Duodenal mucosa (tissue), 2 donors: ENCODE results near the gene UBXN10.

Source experiments
- H3K27ac ChIP-seq: one replicate; pipeline ENCODE4 v1.7.0; 2013; ENCODE audit warnings: low read depth, low read length
- H3K27me3 ChIP-seq, 2 donors: one replicate each; pipeline ENCODE4 v1.7.0; 2013; ENCODE audit warnings: low read length in 2 of 2, control low read depth in 1 of 2; ENCODE audit not compliant: insufficient read depth in 2 of 2, control insufficient read depth in 1 of 2
- H3K36me3 ChIP-seq, 2 donors: one replicate each; pipeline ENCODE4 v1.7.0; 2013; ENCODE audit warnings: low read length in 2 of 2, control low read depth in 1 of 2; ENCODE audit not compliant: insufficient read depth in 2 of 2, control insufficient read depth in 1 of 2
- H3K4me1 ChIP-seq, 2 donors: one replicate each; pipeline ENCODE4 v1.7.0; 2013; ENCODE audit warnings: low read length in 2 of 2, control low read depth in 1 of 2; ENCODE audit not compliant: insufficient read depth in 2 of 2, control insufficient read depth in 1 of 2
- H3K4me3 ChIP-seq, 2 donors: one replicate each; pipeline ENCODE4 v1.7.0; 2013; ENCODE audit warnings: low read length in 2 of 2, low read depth in 1 of 2
- H3K9ac ChIP-seq, 2 donors: one replicate each; pipeline ENCODE4 v1.7.0; 2013; ENCODE audit warnings: low read length in 2 of 2, low read depth in 1 of 2
- H3K9me3 ChIP-seq, 2 donors: one replicate each; pipeline ENCODE4 v1.7.0; 2013; ENCODE audit warnings: low read length in 2 of 2, control low read depth in 1 of 2; ENCODE audit not compliant: control insufficient read depth in 1 of 2

UBXN10 gene

DNA sequence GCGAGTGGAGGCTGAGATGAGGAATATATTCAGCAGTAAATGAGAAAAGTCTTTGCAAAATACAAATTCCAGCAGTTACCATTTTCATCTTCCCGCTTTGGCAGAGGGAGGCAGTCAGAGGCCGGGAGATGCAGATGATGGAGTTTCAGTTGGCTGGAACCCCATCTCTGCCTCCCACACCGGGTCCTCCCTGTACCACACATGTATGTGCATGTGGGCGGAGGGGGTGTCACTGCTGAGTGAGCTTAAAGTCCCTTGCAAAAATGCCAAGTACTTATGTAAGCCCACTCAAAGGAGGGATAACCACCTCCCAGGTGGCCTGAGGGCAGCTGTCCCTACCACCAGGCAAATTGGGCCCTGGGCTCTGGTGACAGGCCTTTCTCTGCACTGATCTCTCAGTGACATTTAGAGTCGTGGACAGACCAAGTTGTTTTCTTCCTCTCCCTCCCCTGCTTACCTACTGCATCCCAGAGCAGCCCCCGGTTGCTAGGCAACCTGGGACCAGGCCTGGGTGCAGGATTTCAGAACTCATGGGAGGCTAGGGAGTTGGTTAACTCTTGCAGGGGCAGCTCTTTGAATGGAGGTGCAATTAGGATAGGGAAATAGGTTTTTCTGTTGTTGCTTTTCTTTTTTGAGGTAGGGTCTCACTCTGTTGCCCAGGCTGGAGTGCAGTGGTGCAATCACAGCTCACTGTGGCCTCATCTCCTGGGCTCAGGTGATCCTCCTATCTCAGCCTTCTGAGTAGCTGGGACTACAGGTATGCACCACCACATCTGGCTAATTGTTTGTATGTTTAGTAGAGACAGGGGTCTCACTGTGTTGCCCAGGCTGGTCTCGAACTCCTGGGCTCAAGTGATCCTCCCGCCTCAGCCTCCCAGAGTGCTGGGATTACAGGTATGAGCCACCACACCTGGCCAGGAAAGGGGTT lies 17.1 kb upstream of the UBXN10 start:
- Histone ChIP-seq H3K9me3 (peaks cover 0 to 7% of the 10 kb centered on the region in 2 donors), H3K27me3 (peaks cover 7 to 12% of the 10 kb centered on the region in 2 donors), H3K36me3 (no peaks in the 10 kb centered on the region), H3K4me3 (no peak overlapping the region), H3K27ac (no peak overlapping the region), H3K4me1 (peaks cover 3 to 4% of the 10 kb centered on the region in 2 donors), H3K9ac (no peak overlapping the region)

GRCh38 chr1:20169932-20170331 lies 16.0 kb upstream of the UBXN10 start:
- no peaks in the 10 kb centered on the region for H3K36me3 ChIP-seq
- peaks cover 3 to 4% of the 10 kb centered on the region in 2 donors for H3K4me1 ChIP-seq
- H3K27me3 ChIP-seq, result peaks cover 7 to 12% of the 10 kb centered on the region in 2 donors
- H3K4me3 ChIP-seq, result no peak overlapping the region
- no peak overlapping the region for H3K27ac ChIP-seq
- H3K9me3 ChIP-seq, result peaks cover 0 to 5% of the 10 kb centered on the region in 2 donors
- no peak overlapping the region for H3K9ac ChIP-seq

GRCh38 chr1:20172033-20172590 lies 13.8 kb upstream of the UBXN10 start:
- Histone ChIP-seq H3K27me3 (peaks cover 0 to 6% of the 10 kb centered on the region in 2 donors), H3K9me3 (no peaks in the 10 kb centered on the region), H3K27ac (no peak overlapping the region), H3K4me3 (no peak overlapping the region), H3K9ac (no peak overlapping the region), H3K4me1 (peaks cover 0 to 11% of the 10 kb centered on the region in 2 donors), H3K36me3 (no peaks in the 10 kb centered on the region)

GRCh38 chr1:20174937-20175666 lies 10.8 kb upstream of the UBXN10 start:
- Histone ChIP-seq H3K27ac (no peak overlapping the region), H3K9ac (no peak overlapping the region), H3K4me1 (peaks cover 0 to 17% of the 10 kb centered on the region in 2 donors), H3K27me3 (no peaks in the 10 kb centered on the region), H3K4me3 (no peak overlapping the region), H3K9me3 (no peaks in the 10 kb centered on the region), H3K36me3 (no peaks in the 10 kb centered on the region)

DNA sequence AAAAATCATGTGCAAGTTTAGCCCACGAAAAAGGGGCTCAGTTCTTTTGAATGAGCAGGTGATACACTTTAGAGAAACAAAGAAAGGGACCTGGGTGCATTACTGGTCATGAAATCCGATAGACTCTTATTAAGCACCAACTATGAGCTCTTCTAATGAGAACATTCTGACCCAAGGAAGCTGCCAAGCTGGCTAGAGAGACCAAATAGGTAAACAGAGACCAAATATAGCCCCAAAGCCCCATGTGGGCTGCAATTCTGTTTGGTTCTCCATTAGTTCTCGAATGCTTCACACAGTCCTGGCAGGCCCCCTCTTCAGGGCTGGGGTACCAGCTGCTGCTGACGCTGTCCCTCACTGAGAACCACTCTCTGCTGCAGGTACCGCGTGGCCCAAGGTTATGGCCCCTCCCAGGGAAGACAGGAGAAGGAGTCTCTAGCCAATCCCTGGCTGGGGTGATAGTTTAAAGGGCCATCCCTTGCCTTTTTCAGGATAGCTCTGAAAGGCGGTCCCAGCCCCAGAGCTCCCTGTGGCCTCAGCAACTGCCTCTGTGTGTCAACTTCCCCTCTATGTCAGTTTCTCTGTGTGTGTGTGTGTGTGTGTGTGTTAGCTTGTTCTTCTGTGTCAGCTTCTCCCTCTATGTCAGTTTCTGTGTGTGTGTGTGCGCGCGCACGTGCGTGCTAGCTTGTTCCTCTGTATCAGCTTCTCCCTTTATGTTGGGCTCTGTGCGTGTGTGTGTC lies 7.1 kb upstream of the UBXN10 start:
- no peaks in the 10 kb centered on the region for H3K36me3 ChIP-seq
- H3K27ac ChIP-seq, result no peak overlapping the region
- no peak overlapping the region for H3K9ac ChIP-seq
- H3K4me1 ChIP-seq, result peaks cover 5 to 18% of the 10 kb centered on the region in 2 donors
- H3K4me3 ChIP-seq, result no peak overlapping the region
- no peaks in the 10 kb centered on the region for H3K27me3 ChIP-seq
- H3K9me3 ChIP-seq, result no peaks in the 10 kb centered on the region

- H3K4me3 ChIP-seq, result no peak overlapping the region
- peaks cover 5 to 18% of the 10 kb centered on the region in 2 donors for H3K4me1 ChIP-seq
- no peaks in the 10 kb centered on the region for H3K9me3 ChIP-seq
- no peaks in the 10 kb centered on the region for H3K36me3 ChIP-seq
- no peaks in the 10 kb centered on the region for H3K27me3 ChIP-seq
- H3K27ac ChIP-seq, result no peak overlapping the region
- no peak overlapping the region for H3K9ac ChIP-seq
These were observed 6.3 kb upstream of the UBXN10 start for GRCh38 chr1:20179371-20180128.

- H3K27ac ChIP-seq, result no peak overlapping the region
- H3K4me1 ChIP-seq, result peaks cover 5 to 18% of the 10 kb centered on the region in 2 donors
These were observed 5.6 kb upstream of the UBXN10 start for GRCh38 chr1:20180129-20180843.

GRCh38 chr1:20180844-20181207 lies 5.1 kb upstream of the UBXN10 start:
- peaks cover 5 to 18% of the 10 kb centered on the region in 2 donors for H3K4me1 ChIP-seq

More at GRCh38 chr1:20180129-20180843, 5.6 kb upstream of the UBXN10 start:
- no peak overlapping the region for H3K9ac ChIP-seq
- no peaks in the 10 kb centered on the region for H3K36me3 ChIP-seq
- H3K4me3 ChIP-seq, result no peak overlapping the region
- no peaks in the 10 kb centered on the region for H3K9me3 ChIP-seq
- no peaks in the 10 kb centered on the region for H3K27me3 ChIP-seq

GRCh38 chr1:20182415-20182814 lies 3.5 kb upstream of the UBXN10 start:
- no peaks in the 10 kb centered on the region for H3K27me3 ChIP-seq
- H3K4me1 ChIP-seq, result peaks cover 17 to 20% of the 10 kb centered on the region in 2 donors

More at GRCh38 chr1:20180844-20181207, 5.1 kb upstream of the UBXN10 start:
- H3K4me3 ChIP-seq, result no peak overlapping the region
- no peak overlapping the region for H3K27ac ChIP-seq
- no peaks in the 10 kb centered on the region for H3K9me3 ChIP-seq
- H3K27me3 ChIP-seq, result no peaks in the 10 kb centered on the region
- H3K36me3 ChIP-seq, result no peaks in the 10 kb centered on the region
- H3K9ac ChIP-seq, result no peak overlapping the region

More at GRCh38 chr1:20182415-20182814, 3.5 kb upstream of the UBXN10 start:
- no peaks in the 10 kb centered on the region for H3K36me3 ChIP-seq
- H3K27ac ChIP-seq, result no peak overlapping the region
- H3K9ac ChIP-seq, result no peak overlapping the region
- H3K4me3 ChIP-seq, result no peak overlapping the region
- no peaks in the 10 kb centered on the region for H3K9me3 ChIP-seq
